DMS 273 treated with DMSO at 0.1 percent for 48 hours (cell line): ENCODE results near the gene CBX5.
A peak's percentile ranks its signal among the peaks of the same experiment; 100 is the strongest.
"Not testable (repeated sequence)": the region's sequence is repeated elsewhere in the genome, so short reads cannot be mapped to it uniquely, and the experiment has no call there.

ENCODE experiments used
- DNase-seq: peaks from one replicate; lab custom pipeline; 2025; lab: John Stamatoyannopoulos, UW

CBX5 gene

GRCh38 chr12:54197010-54197409 lies 82.9 kb downstream of the CBX5 start:
- DNase-seq = no peak

DNA sequence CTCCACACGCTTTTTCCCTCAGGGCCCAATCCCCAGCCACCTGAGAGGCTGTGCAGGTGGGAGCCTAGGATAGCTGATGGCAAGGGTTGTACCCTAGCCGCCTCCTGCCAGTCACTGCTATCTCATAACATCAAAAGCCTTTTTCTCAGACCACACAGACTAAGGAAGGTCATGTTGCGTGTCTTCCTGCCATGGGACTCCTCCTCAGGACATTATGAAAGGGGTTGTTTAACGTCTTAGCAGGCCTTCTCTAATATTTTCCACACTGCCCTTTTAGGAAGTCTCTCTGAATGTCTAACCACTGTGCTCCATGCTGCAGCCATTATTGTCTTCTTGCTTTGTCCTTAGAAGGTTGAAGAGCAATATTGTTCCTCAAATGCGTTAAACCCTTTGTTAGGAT lies 83.5 kb downstream of the CBX5 start:
- DNase-seq = no peak

DNA sequence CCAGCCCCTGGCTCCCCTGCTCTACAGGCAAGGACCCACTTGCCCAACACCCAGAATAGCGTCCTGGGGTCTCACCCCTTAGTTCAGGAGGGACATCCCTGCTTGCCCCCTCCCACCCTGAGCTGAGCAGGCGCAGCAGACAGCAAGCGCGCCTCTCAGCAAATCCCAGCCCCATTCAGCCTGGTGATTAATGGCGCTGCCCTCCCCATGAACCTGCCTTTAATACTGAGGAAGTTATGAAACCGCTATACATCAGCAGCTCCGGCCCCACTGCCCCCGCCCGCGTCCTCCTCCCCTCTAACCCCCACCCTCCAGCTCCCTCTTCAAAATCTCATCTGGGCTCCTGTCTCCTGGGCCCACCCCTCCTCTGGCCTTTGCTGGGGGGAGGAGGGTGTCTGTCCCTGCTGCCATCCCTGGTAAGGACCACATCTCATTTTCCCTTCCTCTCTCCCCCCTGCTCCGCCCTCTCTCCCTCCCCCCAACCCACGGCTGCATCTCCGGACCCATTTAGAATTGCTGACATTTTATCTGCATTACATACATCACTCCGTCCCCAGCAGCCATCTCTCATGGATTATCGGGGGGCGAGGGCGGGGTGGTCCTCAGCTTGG lies 84.1 kb downstream of the CBX5 start:
- DNase-seq = no peak

- DNase-seq = no peak
Measured at GRCh38 chr12:54195080-54195736, 84.7 kb downstream of the CBX5 start.

DNA sequence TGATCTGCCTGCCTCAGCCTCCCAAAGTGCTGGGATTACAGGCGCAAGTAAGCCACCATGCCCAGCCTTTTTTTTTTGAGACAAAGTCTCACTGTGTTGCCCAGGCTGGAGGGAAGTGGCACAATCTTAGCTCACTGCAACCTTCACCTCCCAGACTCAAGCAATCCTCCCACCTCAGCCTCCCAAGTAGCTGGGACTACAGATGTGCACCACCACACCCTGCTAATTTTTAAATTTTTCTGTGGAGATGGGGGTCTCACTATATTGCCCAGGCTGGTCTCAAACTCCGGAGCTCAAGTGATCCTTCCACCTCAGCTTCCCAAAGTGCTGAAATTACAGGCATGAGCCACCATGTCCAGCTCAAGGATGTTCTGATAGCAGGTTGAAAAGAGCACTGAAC lies 85.3 kb downstream of the CBX5 start:
- DNase-seq = not testable (repeated sequence)

DNA sequence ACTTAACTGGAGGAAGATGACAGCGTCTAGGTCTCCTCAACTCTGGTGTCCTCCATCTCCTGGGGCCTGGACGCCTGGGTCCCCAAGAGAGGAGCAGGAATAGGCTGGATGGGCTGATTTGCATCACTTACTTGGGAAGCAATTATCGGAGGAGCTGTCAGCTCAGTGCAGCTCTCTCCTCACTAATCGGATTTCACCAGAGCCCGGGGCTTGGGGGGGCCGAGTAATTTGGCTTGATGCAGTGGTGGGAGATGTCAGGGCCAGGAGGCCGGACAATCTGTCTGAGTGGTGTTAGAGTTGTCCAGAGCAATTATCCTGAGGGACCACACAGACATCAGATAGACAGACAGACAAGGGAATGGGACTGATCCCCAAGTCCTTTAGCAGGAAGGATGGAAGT lies 86.5 kb downstream of the CBX5 start:
- DNase-seq = no peak

DNA sequence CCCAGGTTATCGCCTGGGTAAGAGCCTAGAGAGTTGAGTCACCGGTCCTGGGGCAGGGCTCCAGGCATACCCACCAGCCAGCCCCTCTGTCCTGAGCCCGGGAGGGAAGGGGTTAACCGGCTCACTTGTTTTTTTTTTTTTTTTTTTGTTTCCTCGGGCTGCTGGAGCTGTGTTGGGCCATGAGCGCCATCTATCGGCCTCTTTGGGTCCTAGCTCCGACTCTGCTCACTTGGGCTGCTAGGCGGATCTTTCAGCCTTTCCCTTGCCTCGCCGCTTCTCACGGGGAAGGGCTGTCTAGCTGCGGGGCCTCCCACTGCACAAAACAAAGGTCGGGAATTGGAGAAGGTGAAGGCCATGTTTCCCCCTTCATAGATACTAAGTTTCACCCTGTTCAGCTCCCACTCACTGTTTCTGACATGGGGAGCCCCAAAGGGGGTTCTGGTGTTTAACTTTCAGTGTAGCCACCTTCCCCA lies 88.3 kb downstream of the CBX5 start:
- DNase-seq = peak; percentile 12

DNA sequence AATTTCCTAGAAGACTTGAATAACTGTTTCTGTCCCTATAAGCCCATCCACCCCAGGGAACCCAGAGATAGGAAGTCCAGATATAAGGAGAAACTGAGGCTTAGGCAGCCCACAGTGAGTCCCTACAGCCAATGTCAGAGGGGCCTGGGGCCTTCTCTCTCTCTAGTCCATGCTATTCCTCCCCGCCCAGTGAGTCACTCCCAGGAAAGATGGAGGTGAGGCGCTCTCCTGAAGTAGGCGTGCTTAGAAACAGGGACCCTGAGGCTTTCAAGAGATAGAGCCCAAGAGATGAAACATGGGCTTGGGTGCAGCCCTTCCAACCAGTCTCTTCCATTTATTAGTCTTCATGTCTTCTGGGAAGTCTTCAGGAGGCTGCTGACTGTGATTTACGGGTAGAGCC lies 88.8 kb downstream of the CBX5 start:
- DNase-seq = no peak

GRCh38 chr12:54189198-54189539 lies 90.8 kb downstream of the CBX5 start:
- DNase-seq = no peak

DNA sequence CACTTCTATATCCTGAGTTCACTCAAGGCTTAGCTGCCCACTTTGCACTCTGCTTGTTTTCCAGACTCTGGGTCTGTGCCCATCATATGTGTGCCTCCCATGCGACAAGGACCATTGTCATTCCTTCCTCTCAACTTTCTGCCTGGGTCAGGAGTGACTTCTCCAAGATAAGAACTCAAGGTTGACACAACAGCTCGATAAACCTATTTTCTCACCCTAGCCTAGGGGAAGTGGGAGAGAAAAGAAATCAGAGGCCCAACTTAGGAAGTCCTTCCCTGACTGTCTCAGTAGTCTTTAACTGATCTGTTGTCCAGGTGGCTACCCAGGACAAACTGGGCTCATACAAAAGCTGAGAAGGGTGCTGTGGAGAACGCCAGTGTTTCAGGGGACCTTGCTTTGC lies 92.8 kb downstream of the CBX5 start:
- no peak for DNase-seq

- no peak for DNase-seq
Measured at GRCh38 chr12:54185919-54186318, 94.0 kb downstream of the CBX5 start.

DNA sequence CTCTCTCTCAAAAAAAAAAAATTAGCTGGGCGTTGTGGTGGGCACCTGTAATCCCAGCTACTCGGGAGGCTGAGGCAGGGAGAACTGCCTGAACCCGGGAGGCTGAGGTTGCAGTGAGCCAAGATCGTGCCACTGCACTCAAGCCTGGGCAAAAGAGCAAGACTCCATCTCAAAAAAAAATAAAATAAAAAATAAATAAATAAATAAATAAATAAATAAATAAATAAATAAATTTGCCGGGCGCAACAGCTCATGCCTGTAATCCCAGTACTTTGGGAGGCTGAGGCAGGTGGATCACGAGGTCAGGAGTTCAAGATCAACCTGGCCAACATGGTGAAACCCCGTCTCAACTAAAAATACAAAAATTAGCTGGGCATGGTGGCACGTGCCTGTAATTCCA lies 94.6 kb downstream of the CBX5 start:
- DNase-seq = not testable (repeated sequence)

GRCh38 chr12:54184024-54184805 lies 95.7 kb downstream of the CBX5 start:
- no peak for DNase-seq

GRCh38 chr12:54182981-54183380 lies 96.9 kb downstream of the CBX5 start:
- DNase-seq = no peak

DNA sequence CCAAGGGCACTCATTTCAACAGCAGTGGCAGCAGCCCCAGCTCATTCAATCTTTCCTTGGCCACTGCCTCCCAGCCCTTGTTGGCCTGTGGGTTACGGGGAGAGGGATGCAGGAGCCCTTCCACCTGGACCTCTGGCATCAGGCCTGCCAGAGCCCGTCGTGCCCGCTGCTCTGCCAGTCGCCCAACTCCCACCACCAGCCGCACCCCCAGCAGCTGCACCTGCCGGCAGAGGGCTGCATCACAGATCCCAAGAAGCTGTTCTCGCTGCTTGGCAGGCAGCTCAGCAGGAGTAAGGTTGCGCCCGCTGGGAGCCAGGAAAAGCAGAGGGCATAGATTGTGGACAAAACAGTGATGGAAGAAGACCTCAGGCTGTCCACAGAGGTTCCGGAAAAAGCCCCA lies 97.8 kb downstream of the CBX5 start:
- DNase-seq = no peak
